Glutamatergic neuron (in vitro differentiated cells): ENCODE results near the gene GALE. TPM values are rescaled to one million over a fixed set of nuclear protein-coding genes. Genes with fewer than 3 reads are reported as not detected.
A peak's percentile ranks its signal among the peaks of the same experiment; 100 is the strongest.
"Not testable (repeated sequence)": the region's sequence is repeated elsewhere in the genome, so short reads cannot be mapped to it uniquely, and the experiment has no call there.

ENCODE experiments used
- DNase-seq: peaks from one replicate; pipeline ENCODE4 v3.0.0; 2022
- H3K27ac Mint-ChIP-seq: one replicate; pipeline ENCODE4 v1.8.0; 2020; ENCODE audit warnings: mild to moderate bottlenecking, mixed read lengths, inconsistent platforms; ENCODE audit not compliant: unreplicated experiment
- H3K27me3 Mint-ChIP-seq: one replicate; pipeline ENCODE4 v1.8.0; 2020; ENCODE audit warnings: mild to moderate bottlenecking, moderate library complexity, mixed read lengths, inconsistent platforms; ENCODE audit not compliant: unreplicated experiment
- H3K36me3 Mint-ChIP-seq: one replicate; pipeline ENCODE4 v1.8.0; 2020; ENCODE audit warnings: mild to moderate bottlenecking, mixed read lengths, inconsistent platforms; ENCODE audit not compliant: unreplicated experiment
- H3K4me1 Mint-ChIP-seq: one replicate; pipeline ENCODE4 v1.8.0; 2020; ENCODE audit warnings: mild to moderate bottlenecking, low read depth, mixed read lengths, inconsistent platforms; ENCODE audit not compliant: unreplicated experiment
- H3K4me3 Mint-ChIP-seq: one replicate; pipeline ENCODE4 v1.8.0; 2020; ENCODE audit warnings: mild to moderate bottlenecking, mixed read lengths, inconsistent platforms; ENCODE audit not compliant: unreplicated experiment
- H3K9me3 Mint-ChIP-seq: one replicate; pipeline ENCODE4 v1.8.0; 2020; ENCODE audit warnings: mild to moderate bottlenecking, moderate library complexity, mixed read lengths, inconsistent platforms; ENCODE audit not compliant: unreplicated experiment
- total RNA-seq: library from RNA; stranded (reverse); fragmentation: NEBNext Ultra II Directional; extraction: Animal tissue kit (Norgen Biotek cat#: 25700); gene quantifications from one replicate; pipeline ENCODE4 v1.2.1, GENCODE V29; 2021; ENCODE audit not compliant: unreplicated experiment
- TF ChIP-seq, protein P1 (sequence below): fragments of 200-600 bp; sonication (generic); IDR thresholded peaks from one replicate; pipeline ENCODE4 v1.5.0; 2021; ENCODE audit not compliant: partially characterized antibody, unreplicated experiment

The GALE gene
- total RNA-seq, 1 donor from 2014 or later = 32.6 TPM

DNA sequence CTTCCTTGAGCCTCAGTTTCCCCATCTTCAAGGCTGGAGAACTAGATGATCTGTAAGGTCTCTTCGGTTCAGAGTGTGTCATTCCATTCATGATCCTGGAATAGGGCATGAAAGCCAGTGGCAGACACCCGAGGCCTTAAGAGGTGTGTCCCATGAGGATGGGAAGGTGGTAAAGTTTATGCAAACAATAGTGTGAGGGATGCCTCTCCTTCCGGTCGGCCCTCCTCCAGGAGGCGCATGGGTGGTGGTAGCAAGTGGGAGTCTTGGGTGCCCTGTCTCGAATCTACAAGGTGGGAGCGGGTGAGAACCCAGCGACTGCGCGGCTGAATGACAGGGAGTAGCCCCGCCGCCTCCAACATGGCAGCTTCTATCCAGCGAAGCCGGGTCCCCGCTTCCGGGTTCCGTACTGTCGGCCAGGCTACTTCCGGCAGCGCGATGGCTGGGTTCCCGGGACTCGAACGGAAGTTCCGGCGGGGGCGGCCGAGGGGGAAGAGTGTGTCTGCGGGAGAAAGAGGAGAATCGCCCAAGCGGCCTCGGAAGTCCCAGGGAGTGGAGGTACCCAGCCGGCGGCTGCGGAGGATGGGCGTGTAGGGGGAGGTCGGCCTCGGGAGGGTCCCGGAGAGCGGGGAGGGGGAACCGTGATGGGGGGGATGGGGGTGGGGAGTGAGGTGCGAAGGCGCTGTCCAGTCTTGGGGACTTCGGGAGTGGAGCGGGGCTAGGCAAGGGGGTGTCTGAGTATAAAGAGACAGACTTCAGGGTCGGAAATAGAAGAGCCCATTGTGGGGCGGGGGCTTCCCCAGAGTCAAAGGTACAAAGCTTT, 9.6 kb downstream of the GALE start, which contains the start of gene LYPLA2:
Gene LYPLA2 (plus strand): TSS at position 450 of the 820 bp plus-strand sequence. CDS start 1,538 bp downstream, outside the sequence.
- H3K4me1 Mint-ChIP-seq = no peaks in the 10 kb centered on the region
- H3K9me3 Mint-ChIP-seq = peaks cover 6% of the 10 kb centered on the region
- TF ChIP-seq, protein P1, sequence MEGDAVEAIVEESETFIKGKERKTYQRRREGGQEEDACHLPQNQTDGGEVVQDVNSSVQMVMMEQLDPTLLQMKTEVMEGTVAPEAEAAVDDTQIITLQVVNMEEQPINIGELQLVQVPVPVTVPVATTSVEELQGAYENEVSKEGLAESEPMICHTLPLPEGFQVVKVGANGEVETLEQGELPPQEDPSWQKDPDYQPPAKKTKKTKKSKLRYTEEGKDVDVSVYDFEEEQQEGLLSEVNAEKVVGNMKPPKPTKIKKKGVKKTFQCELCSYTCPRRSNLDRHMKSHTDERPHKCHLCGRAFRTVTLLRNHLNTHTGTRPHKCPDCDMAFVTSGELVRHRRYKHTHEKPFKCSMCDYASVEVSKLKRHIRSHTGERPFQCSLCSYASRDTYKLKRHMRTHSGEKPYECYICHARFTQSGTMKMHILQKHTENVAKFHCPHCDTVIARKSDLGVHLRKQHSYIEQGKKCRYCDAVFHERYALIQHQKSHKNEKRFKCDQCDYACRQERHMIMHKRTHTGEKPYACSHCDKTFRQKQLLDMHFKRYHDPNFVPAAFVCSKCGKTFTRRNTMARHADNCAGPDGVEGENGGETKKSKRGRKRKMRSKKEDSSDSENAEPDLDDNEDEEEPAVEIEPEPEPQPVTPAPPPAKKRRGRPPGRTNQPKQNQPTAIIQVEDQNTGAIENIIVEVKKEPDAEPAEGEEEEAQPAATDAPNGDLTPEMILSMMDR = no peak
- peak within 1 kb of the TSS; percentile 98 for H3K4me3 Mint-ChIP-seq
- peak; percentile 96 for DNase-seq
- H3K27ac Mint-ChIP-seq = peak within 1 kb of the TSS; percentile 77
- H3K36me3 Mint-ChIP-seq = no peaks in the 10 kb centered on the region
- H3K27me3 Mint-ChIP-seq = peaks cover 5% of the 10 kb centered on the region

GRCh38 chr1:23788695-23789094, 11.9 kb downstream of the GALE start:
- H3K36me3 Mint-ChIP-seq = no peaks in the 10 kb centered on the region
- TF ChIP-seq, protein P1 = no peak
- no peak overlapping the region for H3K27ac Mint-ChIP-seq
- peaks cover 4% of the 10 kb centered on the region for H3K27me3 Mint-ChIP-seq
- no peaks in the 10 kb centered on the region for H3K4me1 Mint-ChIP-seq
- no peak for DNase-seq
- H3K9me3 Mint-ChIP-seq = peaks cover 4% of the 10 kb centered on the region
- H3K4me3 Mint-ChIP-seq = no peak overlapping the region

DNA sequence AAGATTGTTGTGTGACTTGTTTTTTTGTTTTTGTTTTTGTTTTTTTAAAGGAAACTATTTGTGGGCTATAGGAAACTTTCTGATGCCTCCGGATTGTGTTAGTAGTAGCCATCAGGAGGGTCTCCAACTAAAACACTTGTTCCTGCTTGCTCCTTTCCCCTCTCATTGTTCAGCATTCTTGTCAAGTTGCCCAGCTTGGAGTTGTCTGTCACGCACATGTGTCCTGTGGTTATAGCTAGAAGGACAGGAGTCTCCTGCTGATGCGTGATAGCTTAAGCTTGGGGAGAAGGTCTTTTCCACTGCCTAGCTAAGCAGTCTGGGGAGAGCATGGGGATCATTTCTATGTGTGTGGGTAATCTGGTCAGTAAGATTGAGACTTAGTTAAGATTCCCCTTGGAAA, 12.9 kb downstream of the GALE start:
- Mint-ChIP-seq H3K4me1 (no peaks in the 10 kb centered on the region), H3K27ac (no peak overlapping the region), H3K27me3 (peaks cover 4% of the 10 kb centered on the region), H3K9me3 (peaks cover 4% of the 10 kb centered on the region), H3K36me3 (no peaks in the 10 kb centered on the region), H3K4me3 (no peak overlapping the region)
- no peak for DNase-seq
- TF ChIP-seq, protein P1 = no peak

- H3K36me3 Mint-ChIP-seq = no peaks in the 10 kb centered on the region
- H3K4me3 Mint-ChIP-seq = no peak overlapping the region
- no peak for DNase-seq
- TF ChIP-seq, protein P1 = no peak
- peaks cover 3% of the 10 kb centered on the region for H3K4me1 Mint-ChIP-seq
- no peak overlapping the region for H3K27ac Mint-ChIP-seq
- no peaks in the 10 kb centered on the region for H3K9me3 Mint-ChIP-seq
- H3K27me3 Mint-ChIP-seq = peaks cover 2% of the 10 kb centered on the region
Measured at GRCh38 chr1:23784846-23785245, 15.7 kb downstream of the GALE start.

GRCh38 chr1:23783141-23783540, 17.4 kb downstream of the GALE start:
- not testable (repeated sequence) for H3K4me1 Mint-ChIP-seq, H3K27ac Mint-ChIP-seq, H3K4me3 Mint-ChIP-seq, DNase-seq, H3K36me3 Mint-ChIP-seq, H3K9me3 Mint-ChIP-seq, H3K27me3 Mint-ChIP-seq
